Astrocyte (in vitro differentiated cells and primary cell): Measurements from ENCODE around the gene BIK.

Source experiments
- CTCF ChIP-seq: IDR thresholded peaks from 2 replicates; pipeline ENCODE4 v1.5.1; 2011; ENCODE audit warnings: low read depth, mild to moderate bottlenecking, inconsistent platforms, low read length, moderate library complexity; ENCODE audit not compliant: insufficient read depth
- EZH2 ChIP-seq: IDR thresholded peaks from 2 replicates; pipeline ENCODE4 v1.6.1; 2012; ENCODE audit warnings: mild to moderate bottlenecking, low read length, inconsistent platforms; ENCODE audit not compliant: insufficient read depth

- TF ChIP-seq CTCF = no peak
- TF ChIP-seq EZH2 = no peak
Observed at GRCh38 chr22:43106302-43106701, 4.2 kb upstream of the BIK start.
